ENCODE data around the gene VRTN.
"Not testable (repeated sequence)": the region's sequence is repeated elsewhere in the genome, so short reads cannot be mapped to it uniquely, and the experiment has no call there.

Gene VRTN

DNA sequence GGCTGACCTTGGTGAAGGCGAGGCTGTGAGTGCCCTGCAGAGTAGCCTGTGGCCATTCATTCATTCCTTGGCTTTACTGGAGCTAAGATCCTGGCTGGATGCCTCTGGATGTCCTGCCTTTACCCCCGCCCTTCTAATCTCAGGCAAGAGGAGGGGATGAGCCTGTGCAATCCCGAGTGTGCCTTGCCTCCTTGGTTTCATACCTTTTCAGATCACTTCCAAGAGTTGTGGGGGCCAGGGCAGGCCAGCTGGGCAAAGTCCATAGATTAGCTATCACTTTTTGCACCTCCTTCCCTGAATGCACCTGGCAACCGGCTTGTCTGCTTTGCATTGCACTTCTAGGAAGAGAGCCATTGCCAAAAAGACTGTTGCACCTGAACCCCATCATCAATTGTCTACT is 1.5 kb downstream of the VRTN start:
- no peak for DNase-seq

DNA sequence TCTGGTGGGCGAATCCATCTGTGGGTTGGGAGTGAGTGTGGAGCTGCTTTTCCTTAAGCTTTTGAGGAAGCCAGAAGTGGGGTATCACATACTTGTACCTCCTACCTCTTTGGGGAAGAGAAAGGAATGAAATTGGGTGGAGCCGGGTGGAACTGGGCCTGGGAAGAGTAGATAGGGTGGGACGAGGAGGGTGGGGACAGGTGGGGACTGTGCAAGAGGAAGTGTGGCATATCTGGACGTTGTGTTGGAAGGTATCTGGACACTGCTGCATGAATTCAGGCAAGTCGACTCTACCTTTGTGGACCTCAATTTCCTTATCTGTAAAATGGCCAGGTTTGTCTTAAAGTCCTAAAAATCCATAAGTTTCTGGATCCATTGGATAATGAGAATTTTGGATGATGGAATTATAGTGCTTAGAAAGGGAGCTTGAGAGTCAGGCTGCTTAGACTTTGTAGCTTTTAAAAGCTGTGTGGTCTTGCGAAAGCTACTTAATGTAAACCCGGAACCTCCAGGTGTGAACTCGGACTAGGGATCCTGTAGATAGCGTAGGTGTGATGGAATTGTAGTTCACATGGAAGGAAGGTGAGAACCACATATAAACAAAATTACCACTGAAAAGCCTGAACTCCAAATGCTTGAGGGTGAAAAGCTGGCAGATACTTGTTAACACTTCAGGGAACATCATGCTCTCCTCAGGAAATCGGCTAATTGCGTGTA is 2.1 kb downstream of the VRTN start:
- DNase-seq = no peak

GRCh38 chr14:74350928-74351323 is 2.7 kb downstream of the VRTN start:
- no peak for DNase-seq

DNA sequence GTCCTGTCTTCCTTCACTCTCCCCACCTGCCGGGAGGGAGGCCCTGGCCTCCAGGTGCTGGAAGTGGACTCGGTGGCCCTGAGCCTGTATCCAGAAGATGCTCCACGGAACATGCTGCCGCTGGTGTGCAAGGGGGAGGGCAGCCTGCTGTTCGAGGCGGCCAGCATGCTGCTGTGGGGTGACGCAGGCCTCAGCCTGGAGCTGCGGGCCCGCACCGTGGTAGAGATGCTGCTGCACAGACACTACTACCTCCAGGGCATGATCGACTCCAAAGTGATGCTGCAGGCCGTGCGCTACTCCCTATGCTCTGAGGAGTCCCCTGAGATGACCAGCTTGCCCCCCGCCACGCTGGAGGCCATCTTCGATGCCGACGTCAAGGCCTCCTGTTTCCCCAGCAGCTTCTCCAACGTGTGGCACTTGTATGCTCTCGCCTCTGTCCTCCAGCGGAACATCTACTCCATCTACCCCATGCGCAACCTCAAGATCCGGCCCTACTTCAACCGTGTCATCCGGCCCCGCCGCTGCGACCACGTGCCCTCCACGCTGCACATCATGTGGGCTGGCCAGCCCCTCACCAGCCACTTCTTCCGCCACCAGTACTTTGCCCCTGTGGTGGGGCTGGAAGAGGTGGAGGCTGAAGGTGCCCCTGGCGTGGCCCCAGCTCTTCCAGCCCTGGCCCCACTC is 8.8 kb downstream of the VRTN start:
- DNase-seq = no peak

DNA sequence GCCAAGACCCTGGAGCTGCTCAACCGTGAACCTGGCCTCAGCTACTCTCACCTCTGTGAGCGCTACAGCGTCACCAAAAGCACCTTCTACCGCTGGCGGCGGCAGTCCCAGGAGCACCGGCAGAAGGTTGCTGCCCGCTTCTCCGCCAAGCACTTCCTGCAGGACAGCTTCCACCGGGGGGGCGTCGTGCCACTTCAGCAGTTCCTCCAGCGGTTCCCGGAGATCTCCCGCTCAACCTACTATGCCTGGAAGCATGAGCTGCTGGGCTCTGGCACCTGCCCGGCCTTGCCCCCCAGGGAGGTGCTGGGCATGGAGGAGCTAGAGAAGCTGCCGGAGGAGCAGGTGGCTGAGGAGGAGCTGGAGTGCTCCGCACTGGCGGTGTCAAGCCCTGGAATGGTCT is 9.3 kb downstream of the VRTN start:
- DNase-seq = no peak

DNA sequence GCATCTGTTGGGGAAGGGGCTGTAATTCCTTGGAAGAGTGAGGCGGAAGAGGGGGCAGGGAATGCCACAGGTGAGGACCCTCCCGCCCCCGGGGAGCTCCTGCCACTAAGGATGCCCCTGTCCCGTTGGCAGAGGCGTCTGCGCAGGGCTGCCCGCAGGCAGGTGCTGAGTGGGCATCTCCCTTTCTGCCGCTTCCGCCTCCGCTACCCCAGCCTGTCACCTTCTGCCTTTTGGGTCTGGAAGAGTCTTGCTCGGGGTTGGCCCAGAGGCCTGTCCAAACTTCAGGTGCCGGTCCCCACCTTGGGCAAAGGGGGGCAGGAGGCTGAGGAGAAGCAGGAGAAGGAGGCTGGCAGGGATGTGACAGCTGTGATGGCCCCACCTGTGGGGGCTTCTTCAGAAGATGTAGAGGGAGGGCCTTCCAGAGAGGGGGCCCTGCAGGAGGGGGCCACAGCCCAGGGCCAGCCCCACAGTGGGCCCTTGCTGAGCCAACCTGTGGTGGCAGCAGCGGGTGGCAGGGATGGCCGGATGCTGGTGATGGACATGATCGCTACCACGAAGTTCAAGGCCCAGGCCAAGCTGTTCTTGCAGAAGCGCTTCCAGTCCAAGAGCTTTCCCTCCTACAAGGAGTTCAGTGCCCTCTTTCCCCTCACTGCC is 10.0 kb downstream of the VRTN start:
- DNase-seq = no peak

- DNase-seq = no peak
These were observed 11.9 kb downstream of the VRTN start for GRCh38 chr14:74360163-74360562.

DNA sequence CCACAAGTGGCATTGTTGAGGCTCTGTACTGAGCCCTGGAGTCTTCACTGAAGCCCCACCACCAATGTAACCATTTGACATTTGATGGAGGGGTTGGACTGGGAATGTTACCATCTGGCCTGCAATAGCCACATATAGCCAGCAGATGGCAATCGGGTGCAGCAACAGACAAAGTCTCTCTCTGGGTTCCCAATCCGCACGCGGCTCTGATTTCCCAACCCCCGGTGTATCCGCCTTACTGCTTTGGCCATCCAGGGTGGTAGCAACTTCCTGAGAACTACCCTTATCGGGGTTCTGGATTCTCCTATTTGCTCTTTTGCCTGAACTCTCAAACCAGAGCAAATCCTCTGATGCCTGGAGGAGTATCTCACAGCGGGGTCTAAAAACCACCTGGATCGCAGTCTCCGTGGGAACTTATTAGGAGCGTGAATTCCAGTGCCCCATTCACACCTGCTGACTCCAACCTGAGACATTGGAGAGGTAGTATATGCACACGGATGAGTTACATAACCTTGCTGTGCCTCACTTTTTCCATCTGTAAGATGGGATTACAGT is 14.2 kb downstream of the VRTN start:
- DNase-seq = peak; percentile 70

- no peak for DNase-seq
These were observed 16.1 kb downstream of the VRTN start for GRCh38 chr14:74364271-74364880.

- no peak for DNase-seq
These were observed 19.8 kb downstream of the VRTN start for GRCh38 chr14:74368026-74368425.

- DNase-seq = no peak
These were observed 20.2 kb downstream of the VRTN start for GRCh38 chr14:74368441-74368840.

- DNase-seq = no peak
These were observed 29.9 kb downstream of the VRTN start for GRCh38 chr14:74377976-74378690.

DNA sequence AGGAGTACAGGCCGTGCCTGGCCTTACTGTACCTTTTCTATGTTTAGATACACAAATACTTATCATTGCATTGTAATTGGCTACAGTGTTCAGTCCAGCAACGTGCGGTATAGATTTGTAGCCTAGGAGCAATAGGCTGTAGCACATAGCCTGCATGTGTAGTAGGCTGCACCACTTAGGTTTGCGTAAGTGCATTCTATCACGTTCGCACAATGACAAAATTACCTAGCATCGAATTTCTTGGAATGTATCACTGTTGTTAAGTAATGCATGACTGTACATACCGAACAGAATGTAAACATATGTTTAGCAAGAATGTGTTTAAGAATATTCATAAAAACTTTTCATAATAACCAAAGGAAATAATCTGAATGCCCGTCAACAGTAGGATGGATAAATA is 31.9 kb downstream of the VRTN start:
- no peak for DNase-seq

- DNase-seq = no peak
These were observed 32.6 kb downstream of the VRTN start for GRCh38 chr14:74380845-74381244.

- not testable (repeated sequence) for DNase-seq
These were observed 33.3 kb downstream of the VRTN start for GRCh38 chr14:74381571-74381970.

- DNase-seq = no peak
These were observed 34.0 kb downstream of the VRTN start for GRCh38 chr14:74382231-74382630.

- DNase-seq = no peak
These were observed 41.7 kb downstream of the VRTN start for GRCh38 chr14:74389980-74390379.

DNA sequence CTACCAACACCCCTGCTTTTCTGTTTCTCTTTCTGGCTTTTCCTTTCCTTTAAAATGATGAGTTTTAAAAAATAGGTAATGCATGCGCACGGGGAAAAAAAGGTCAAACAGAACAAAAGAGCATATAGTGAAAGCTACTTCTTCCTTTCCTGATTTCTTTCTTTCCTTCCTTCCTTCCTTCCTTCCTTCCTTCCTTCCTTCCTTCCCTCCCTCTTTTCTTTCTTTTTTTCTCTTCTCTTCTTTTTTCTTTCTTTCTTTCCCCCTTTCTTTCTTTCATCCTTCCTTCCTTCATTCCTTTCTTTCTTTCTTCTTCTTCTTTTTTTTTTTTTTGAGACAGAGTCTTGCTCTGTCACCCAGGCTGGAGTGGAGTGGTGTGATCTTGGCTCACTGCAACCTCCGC is 42.2 kb downstream of the VRTN start:
- DNase-seq = not testable (repeated sequence)

DNA sequence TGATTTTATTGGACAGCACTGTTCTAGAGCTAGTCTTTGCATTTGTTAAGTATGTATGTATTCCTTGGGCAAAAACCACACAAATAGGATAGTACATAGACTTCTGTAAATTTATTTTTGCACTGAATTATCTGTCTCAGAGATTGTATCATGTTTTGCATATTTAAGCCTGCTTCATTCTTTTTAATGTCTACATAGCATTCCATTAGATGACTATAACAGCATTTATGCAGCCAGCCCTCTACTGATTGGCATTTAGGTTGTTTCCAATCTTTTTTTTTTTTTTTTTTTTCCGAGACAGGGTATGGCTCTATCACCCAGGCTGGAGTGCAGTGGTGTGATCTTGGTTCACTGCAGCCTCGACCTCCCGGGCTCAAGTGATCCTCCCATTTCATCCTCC is 43.2 kb downstream of the VRTN start:
- no peak for DNase-seq

GRCh38 chr14:74392616-74393570 is 44.6 kb downstream of the VRTN start:
- no peak for DNase-seq

GRCh38 chr14:74394549-74394948 is 46.3 kb downstream of the VRTN start:
- no peak for DNase-seq

- DNase-seq = no peak
These were observed 46.8 kb downstream of the VRTN start for GRCh38 chr14:74395094-74395493.
